Lower lobe of right lung (tissue), 2 donors: ENCODE results near the gene MEST. TPM values are rescaled to one million over a fixed set of nuclear protein-coding genes. Genes with fewer than 3 reads are reported as not detected.
"Not testable (repeated sequence)": the region's sequence is repeated elsewhere in the genome, so short reads cannot be mapped to it uniquely, and the experiment has no call there.

Experiments used
- ATAC-seq, 2 donors: fragments of 200-7000 bp; cut with Tn5 transposase; one replicate each; pipeline ENCODE4 v1.9.1; 2020 to 2022; ENCODE audit warnings: mild to moderate bottlenecking in 2 of 2, moderate library complexity in 2 of 2
- DNase-seq: peaks from one replicate; pipeline ENCODE4 v3.0.0-alpha.2; 2020
- H3K27ac ChIP-seq: fragments of 200-600 bp; one replicate; pipeline ENCODE4 v1.8.0; 2022
- H3K27me3 ChIP-seq: fragments of 200-600 bp; one replicate; pipeline ENCODE4 v1.8.0; 2022; ENCODE audit warnings: low read depth
- H3K36me3 ChIP-seq: fragments of 200-600 bp; one replicate; pipeline ENCODE4 v1.8.0; 2022; ENCODE audit warnings: mild to moderate bottlenecking
- H3K4me1 ChIP-seq: fragments of 200-600 bp; one replicate; pipeline ENCODE4 v1.8.0; 2022
- H3K4me3 ChIP-seq: fragments of 200-600 bp; one replicate; pipeline ENCODE4 v1.8.0; 2022; ENCODE audit warnings: mild to moderate bottlenecking
- H3K9me3 ChIP-seq: fragments of 200-600 bp; one replicate; pipeline ENCODE4 v1.8.0; 2022
- intact Hi-C: fragments of 100-400 bp; cut with DNase I; formaldehyde crosslinking; loops from one replicate; pipeline ENCODE4 v1.11.0; 2022
- long read RNA-seq: library from polyadenylated mRNA; unstranded; transcript quantifications from one replicate; pipeline ENCODE4 v2.0.0, GENCODE V29; 2021
- total RNA-seq: library from RNA; stranded (reverse); fragmentation: NEBNext Ultra II Directional; extraction: Animal tissue kit (Norgen Biotek cat#: 25700); gene quantifications from one replicate; pipeline ENCODE4 v1.2.1, GENCODE V29; 2021
- TF ChIP-seq, protein P1 (sequence below): fragments of 200-600 bp; IDR thresholded peaks from one replicate; pipeline ENCODE4 v1.8.0; 2022; ENCODE audit warnings: antibody characterized with exemption, mild to moderate bottlenecking
- donor health status: DM: no; HTN: yes; CAD: no; lungs with severe emphysema.

Gene MEST, protein sequence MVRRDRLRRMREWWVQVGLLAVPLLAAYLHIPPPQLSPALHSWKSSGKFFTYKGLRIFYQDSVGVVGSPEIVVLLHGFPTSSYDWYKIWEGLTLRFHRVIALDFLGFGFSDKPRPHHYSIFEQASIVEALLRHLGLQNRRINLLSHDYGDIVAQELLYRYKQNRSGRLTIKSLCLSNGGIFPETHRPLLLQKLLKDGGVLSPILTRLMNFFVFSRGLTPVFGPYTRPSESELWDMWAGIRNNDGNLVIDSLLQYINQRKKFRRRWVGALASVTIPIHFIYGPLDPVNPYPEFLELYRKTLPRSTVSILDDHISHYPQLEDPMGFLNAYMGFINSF
- 34.7 TPM for total RNA-seq
- long read RNA-seq, transcript MEST-202 (12 exons, 2,443 nt), result minor isoform, 6 of 90 reads
- long read RNA-seq, transcript MEST-201 (12 exons, 2,505 nt), result major isoform, 66 of 90 reads
- long read RNA-seq, partial matches to known transcripts, result 8 of 90 reads
- long read RNA-seq, other reads (novel, unspliced or antisense), result 6 of 90 reads

GRCh38 chr7:130491841-130492522 lies at the start of gene MEST:
MEST (plus strand) TSS chr7:130492085; CDS start chr7:130492314, 229 bp downstream.
- Histone ChIP-seq H3K9me3 (no peaks in the 10 kb centered on the region), H3K27ac (peak within 1 kb of the TSS; percentile 31), H3K27me3 (peaks cover 9% of the 10 kb centered on the region), H3K4me3 (peak within 1 kb of the TSS; percentile 48), H3K36me3 (no peaks in the 10 kb centered on the region), H3K4me1 (peaks cover 18% of the 10 kb centered on the region)
- TF ChIP-seq, protein P1, sequence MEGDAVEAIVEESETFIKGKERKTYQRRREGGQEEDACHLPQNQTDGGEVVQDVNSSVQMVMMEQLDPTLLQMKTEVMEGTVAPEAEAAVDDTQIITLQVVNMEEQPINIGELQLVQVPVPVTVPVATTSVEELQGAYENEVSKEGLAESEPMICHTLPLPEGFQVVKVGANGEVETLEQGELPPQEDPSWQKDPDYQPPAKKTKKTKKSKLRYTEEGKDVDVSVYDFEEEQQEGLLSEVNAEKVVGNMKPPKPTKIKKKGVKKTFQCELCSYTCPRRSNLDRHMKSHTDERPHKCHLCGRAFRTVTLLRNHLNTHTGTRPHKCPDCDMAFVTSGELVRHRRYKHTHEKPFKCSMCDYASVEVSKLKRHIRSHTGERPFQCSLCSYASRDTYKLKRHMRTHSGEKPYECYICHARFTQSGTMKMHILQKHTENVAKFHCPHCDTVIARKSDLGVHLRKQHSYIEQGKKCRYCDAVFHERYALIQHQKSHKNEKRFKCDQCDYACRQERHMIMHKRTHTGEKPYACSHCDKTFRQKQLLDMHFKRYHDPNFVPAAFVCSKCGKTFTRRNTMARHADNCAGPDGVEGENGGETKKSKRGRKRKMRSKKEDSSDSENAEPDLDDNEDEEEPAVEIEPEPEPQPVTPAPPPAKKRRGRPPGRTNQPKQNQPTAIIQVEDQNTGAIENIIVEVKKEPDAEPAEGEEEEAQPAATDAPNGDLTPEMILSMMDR, result no peak
- intact Hi-C loops, result no loop called here
- ATAC-seq, result peak; percentile 53 to 62
- peak; percentile 43 for DNase-seq

GRCh38 chr7:130442601-130443000 lies 49.3 kb upstream of the MEST start:
- Histone ChIP-seq H3K4me1 (peaks cover 24% of the 10 kb centered on the region), H3K36me3 (no peaks in the 10 kb centered on the region), H3K27me3 (no peaks in the 10 kb centered on the region), H3K27ac (no peak overlapping the region), H3K4me3 (no peak overlapping the region), H3K9me3 (no peaks in the 10 kb centered on the region)
- ATAC-seq, result no peak
- intact Hi-C loops, result no loop called here
- DNase-seq, result no peak
- TF ChIP-seq, protein P1, result no peak

DNA sequence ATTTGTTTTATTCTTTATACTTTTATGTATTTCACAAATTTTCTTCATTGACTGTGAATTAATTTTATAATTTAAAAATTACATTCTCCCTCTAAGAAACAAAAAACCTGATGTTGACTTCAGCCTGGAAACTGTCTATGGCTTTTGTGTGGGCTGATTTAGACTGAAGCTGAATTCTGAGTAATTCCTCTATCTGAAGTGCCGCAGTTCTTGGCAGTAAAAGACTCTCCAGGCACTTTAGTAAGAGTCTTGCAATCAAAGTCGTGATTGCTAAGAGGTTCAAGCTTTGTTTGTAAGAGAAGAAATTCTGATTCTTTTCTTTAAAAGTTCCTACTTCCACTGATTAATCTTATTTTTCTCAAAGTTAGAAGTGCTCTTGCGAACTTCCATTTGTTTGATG lies 47.7 kb upstream of the MEST start:
- peak in 1 of 2 donors; percentile 50 for ATAC-seq
- intact Hi-C loops, result no loop called here
- TF ChIP-seq, protein P1, result no peak
- Histone ChIP-seq H3K27ac (peak overlapping the region; percentile 26), H3K9me3 (no peaks in the 10 kb centered on the region), H3K4me1 (peaks cover 24% of the 10 kb centered on the region), H3K4me3 (no peak overlapping the region), H3K36me3 (no peaks in the 10 kb centered on the region), H3K27me3 (no peaks in the 10 kb centered on the region)
- DNase-seq, result no peak

- ATAC-seq (no peak), DNase-seq (no peak)
- TF ChIP-seq, protein P1, result no peak
- Histone ChIP-seq H3K27me3 (no peaks in the 10 kb centered on the region), H3K27ac (peak overlapping the region; percentile 26), H3K4me1 (peaks cover 24% of the 10 kb centered on the region), H3K4me3 (no peak overlapping the region), H3K9me3 (no peaks in the 10 kb centered on the region), H3K36me3 (no peaks in the 10 kb centered on the region)
- intact Hi-C loops, result no loop called here
Measured at GRCh38 chr7:130444751-130445407, 47.0 kb upstream of the MEST start.

DNA sequence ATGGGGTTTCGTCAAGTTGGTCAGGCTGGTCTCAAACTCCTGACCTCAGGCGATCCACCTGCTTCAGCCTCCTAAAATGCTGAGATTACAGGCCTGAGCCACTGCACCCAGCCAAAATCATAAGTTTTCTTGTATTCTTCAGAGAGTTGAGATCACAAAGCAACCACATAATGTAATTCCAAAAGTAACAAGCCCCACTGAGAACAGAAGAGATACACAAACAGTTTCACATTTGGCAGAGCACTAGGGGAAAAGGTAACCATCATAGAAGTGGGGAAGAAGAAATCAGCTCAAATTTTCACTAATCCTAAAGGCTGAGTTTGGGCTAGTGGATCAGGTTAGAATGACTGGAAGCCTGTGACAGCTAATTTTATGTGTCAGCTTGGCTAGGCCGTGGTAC lies 45.6 kb upstream of the MEST start:
- no peak for ATAC-seq
- H3K4me1 ChIP-seq, result peaks cover 18% of the 10 kb centered on the region
- intact Hi-C loops, result no loop called here

GRCh38 chr7:130451344-130451743 lies 40.5 kb upstream of the MEST start:
- H3K9me3 ChIP-seq, H3K4me1 ChIP-seq, H3K36me3 ChIP-seq: not testable (repeated sequence)

More for the DNA sequence above, 45.6 kb upstream of the MEST start:
- Histone ChIP-seq H3K9me3 (no peaks in the 10 kb centered on the region), H3K4me3 (no peak overlapping the region), H3K27ac (no peak overlapping the region), H3K27me3 (no peaks in the 10 kb centered on the region), H3K36me3 (no peaks in the 10 kb centered on the region)
- DNase-seq, result no peak
- TF ChIP-seq, protein P1, result no peak

More at GRCh38 chr7:130451344-130451743, 40.5 kb upstream of the MEST start:
- ATAC-seq, intact Hi-C loops, H3K27me3 ChIP-seq, H3K27ac ChIP-seq, H3K4me3 ChIP-seq, DNase-seq: not testable (repeated sequence)
